Caki2 (cell line): ENCODE measurements around the gene SYNE3. TPM values are rescaled to one million over a fixed set of nuclear protein-coding genes. Genes with fewer than 3 reads are reported as not detected.
"Not testable (repeated sequence)": the region's sequence is repeated elsewhere in the genome, so short reads cannot be mapped to it uniquely, and the experiment has no call there.

Experiments used
- DNase-seq: peaks from one replicate; pipeline ENCODE4 v3.0.0-alpha.2; 2015; ENCODE audit warnings: low read depth
- in situ Hi-C: cut with HindIII; loops from 2 replicates; pipeline ENCODE4 v1.10.0; 2016; ENCODE audit warnings: low sequenced_read_pairs, low pct_unique_long_range_greater_than_20kb, mixed read lengths
- total RNA-seq: library from RNA; depleted of rRNA; stranded (reverse); fragments of >200 nt; shearing (Covaris generic); gene quantifications from 2 replicates; pipeline ENCODE4 v1.2.3, GENCODE V29; 2014; ENCODE audit warnings: low replicate concordance

The SYNE3 gene
- total RNA-seq, 1 experiment from 2014 or later, result 1.3 TPM

DNA sequence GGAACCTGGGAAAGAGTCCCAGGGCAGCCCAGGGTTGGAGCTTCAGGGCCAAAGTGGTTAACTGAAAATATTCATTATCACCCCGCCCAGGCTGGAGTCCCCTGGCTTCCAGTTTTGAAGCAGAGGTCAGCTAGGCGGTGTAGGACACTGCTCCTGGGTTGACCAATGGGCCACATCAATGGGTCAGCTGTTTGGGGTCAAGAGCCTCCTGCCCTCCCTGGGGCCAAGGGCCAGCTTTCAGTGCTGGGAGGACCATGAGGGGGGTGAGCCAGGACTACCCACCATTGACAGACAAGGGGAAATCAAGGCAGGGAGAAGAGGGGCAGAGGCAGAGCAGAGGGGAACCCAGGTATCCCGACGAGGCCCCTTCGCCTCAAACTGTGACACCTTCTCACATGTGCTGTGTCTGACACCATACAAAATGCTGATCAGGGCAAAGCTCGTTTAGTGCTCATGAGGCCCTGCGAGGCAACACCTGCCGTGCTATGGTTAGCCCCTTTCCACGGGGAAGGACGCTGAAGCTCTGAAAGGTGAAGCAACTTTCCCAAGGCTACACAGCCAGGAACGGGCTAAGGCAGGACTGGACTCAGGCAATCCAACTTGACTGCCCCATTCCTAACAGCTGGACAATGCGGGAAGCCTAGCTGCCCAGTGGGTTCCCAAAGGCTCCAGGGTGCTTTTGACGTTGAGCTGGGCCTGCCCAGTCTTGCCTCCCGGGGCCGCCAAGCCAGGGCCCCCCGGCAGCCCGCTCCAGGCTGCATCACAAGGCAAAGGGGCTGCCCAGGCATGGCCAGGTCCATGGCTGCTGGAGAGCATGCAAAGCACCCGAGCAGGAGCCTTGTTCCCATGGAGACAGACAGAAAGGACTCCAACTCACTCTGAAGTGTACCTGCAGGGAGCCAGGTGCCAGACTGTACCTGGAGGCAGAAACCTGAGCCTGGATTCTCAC lies 2.0 kb downstream of the SYNE3 start:
- DNase-seq, result no peak
- in situ Hi-C loops, result no loop called here

GRCh38 chr14:95513291-95513690 lies 3.2 kb downstream of the SYNE3 start:
- no peak for DNase-seq
- in situ Hi-C loops, result no loop called here

GRCh38 chr14:95511687-95512086 lies 4.8 kb downstream of the SYNE3 start:
- in situ Hi-C loops, result no loop called here

DNA sequence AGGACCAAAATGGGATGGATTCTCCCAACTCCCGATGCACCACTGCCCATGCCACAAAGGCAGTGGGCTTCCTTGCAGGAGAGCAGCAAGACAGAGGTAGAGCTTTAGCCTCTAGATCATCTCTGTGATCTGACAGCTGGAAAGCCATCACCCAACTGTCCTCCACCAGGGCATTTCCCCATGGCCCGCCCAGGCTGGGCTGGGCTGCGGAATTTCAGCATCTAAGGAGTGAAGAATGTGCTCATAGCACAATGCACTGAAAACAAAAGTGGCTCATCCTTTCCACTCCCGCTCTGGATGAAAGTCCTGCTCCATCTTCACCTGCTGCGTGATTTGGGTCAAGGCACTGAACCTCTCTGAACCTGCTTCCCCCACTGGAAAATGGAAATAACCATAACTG lies 5.6 kb downstream of the SYNE3 start:
- DNase-seq, result no peak
- in situ Hi-C loops, result no loop called here

More at GRCh38 chr14:95511687-95512086, 4.8 kb downstream of the SYNE3 start:
- DNase-seq, result no peak

GRCh38 chr14:95510344-95510743 lies 6.1 kb downstream of the SYNE3 start:
- DNase-seq, in situ Hi-C loops: not testable (repeated sequence)

DNA sequence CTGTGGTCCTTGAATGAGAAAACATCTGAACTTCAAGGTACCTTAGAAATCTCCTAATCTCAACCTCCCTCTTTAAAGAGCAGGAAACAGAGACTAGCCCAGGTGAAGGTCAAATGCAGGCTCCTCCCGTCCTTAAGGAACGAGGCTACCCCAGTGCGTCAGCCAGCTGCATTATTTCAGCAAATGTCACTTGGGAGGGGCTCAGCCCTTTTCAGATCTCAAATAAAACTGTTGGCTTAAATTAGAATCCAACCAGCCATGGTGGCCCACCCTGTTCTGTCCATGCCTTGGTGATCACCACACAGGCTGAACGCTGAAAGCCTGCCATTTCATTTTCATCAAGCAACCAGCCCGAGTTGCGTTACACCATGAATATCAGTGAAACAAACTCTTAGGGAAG lies 7.0 kb downstream of the SYNE3 start:
- in situ Hi-C loops, result no loop called here
- no peak for DNase-seq

- in situ Hi-C loops, result no loop called here
- no peak for DNase-seq
These were observed 8.1 kb downstream of the SYNE3 start for GRCh38 chr14:95508377-95508776.

DNA sequence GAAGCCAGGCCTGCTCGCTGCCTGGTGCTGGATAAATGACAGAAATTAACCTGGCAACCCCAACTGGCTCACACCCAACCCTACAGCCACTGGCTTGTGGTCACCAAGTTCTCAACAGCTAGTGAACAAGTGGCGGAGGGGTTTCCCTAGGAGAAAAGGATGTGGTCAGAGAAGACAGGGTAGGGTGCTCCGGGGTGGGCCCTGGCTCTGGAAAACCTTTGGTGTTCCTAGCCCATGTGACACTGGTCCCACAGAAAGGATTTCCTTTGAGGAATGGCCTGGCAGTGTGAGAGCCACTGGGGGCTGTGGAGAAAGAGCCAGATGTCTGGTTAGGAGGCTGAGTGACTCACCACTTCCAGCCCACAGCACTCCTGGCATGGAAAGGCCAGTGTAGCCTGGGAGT lies 8.7 kb downstream of the SYNE3 start:
- DNase-seq, result no peak
- in situ Hi-C loops, result no loop called here

- no peak for DNase-seq
- in situ Hi-C loops, result no loop called here
These were observed 9.3 kb downstream of the SYNE3 start for GRCh38 chr14:95507174-95507573.

GRCh38 chr14:95505030-95505589 lies 11.3 kb downstream of the SYNE3 start:
- in situ Hi-C loops, result no loop called here

GRCh38 chr14:95504135-95505029 lies 12.1 kb downstream of the SYNE3 start:
- in situ Hi-C loops, result no loop called here
- DNase-seq, result no peak

More at GRCh38 chr14:95505030-95505589, 11.3 kb downstream of the SYNE3 start:
- no peak for DNase-seq

- no peak for DNase-seq
- in situ Hi-C loops, result no loop called here
These were observed 12.9 kb downstream of the SYNE3 start for GRCh38 chr14:95503365-95504134.

DNA sequence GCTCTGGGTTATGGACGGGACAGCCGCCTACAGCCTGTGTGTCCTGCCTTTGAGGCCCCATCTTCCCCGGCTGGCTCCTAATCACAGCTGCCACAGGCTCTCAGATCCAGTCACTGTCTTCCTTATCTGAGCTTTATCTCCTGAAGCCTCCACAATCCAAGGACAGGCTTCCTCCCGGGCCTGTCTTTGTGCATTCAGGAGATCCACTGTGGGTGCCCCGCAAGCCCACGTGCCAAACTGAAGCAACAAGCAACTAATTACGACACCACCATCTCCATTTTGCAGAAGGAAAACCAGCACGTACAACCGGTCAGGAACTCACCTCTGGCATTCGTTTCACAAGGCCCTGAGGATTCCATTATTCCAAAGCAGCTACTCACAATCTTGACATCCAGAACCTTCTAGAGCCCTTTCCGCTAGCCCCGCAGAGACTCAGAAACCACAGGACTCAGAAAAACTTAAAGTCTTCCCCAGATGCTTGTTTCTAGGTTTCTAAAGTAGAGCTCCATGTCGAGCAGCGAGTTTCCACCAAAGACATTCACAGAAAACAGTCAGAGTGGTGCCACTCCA lies 14.0 kb downstream of the SYNE3 start:
- in situ Hi-C loops, result no loop called here

GRCh38 chr14:95500772-95501401 lies 15.6 kb downstream of the SYNE3 start:
- DNase-seq, result no peak
- in situ Hi-C loops, result no loop called here

More for the DNA sequence above, 14.0 kb downstream of the SYNE3 start:
- DNase-seq, result no peak

DNA sequence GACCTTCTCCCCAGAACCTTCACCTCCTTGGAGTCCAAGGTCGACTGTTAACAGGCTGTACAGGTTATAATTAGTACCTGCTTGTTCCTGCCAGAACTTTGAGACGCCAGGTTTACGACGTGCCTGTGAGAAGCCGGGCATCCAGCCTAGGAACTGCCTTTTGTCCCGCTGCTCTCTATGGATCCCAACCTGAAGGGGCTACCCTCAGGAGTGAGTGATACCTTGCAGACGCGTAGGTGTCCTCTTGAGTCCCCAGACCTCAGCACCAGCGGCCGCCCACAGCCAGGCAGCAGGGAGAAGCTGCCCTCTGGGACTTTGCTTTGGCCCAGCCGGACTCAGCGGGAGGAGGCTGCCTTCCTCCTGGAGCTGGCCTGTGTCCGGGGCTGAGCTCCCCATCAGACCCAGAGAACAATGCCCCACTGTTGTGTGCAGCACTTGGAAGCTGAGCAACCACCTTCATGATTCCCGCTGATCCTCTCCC lies 16.2 kb downstream of the SYNE3 start:
- in situ Hi-C loops, result no loop called here
- DNase-seq, result no peak

DNA sequence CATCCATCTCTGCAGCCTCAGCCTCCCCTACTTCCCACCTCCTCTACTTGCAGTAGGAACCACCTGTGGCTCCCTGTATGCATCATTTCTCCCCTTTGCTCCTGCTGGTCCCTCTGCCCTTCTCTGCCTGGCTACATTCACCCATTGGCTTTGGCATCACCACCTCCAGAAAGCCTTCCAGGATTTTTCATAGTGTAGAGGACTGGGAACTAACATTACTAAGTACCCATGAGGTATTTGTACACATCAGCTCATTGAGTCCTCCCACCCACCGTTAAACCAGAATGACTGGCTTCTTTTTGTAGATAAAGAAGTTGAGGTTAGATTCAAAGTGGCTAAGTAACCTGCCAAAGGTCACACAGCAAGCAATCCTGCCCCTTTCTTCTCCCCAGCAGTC lies 17.1 kb downstream of the SYNE3 start:
- in situ Hi-C loops, result no loop called here

More for the DNA sequence above, 17.1 kb downstream of the SYNE3 start:
- no peak for DNase-seq
